HepG2 (cell line): ENCODE results near the gene SLC25A28. TPM values are rescaled to one million over a fixed set of nuclear protein-coding genes. Genes with fewer than 3 reads are reported as not detected.

ENCODE experiments used
- AGO2 ChIP-seq: fragments of 200-400 bp; formaldehyde crosslinking; optimal IDR thresholded peaks from 2 replicates; pipeline ENCODE3; 2017; ENCODE audit warnings: mild to moderate bottlenecking, low read depth, low read length, moderate library complexity
- ARHGAP35 ChIP-seq: sonication (generic); formaldehyde crosslinking; IDR thresholded peaks from 2 replicates; pipeline ENCODE4 v1.9.0; 2022; ENCODE audit warnings: mild to moderate bottlenecking, inconsistent platforms, moderate library complexity, missing genetic modification reagents, borderline replicate concordance
- ELF3 ChIP-seq: IDR thresholded peaks from 2 replicates; pipeline ENCODE4 v1.6.1; 2016; ENCODE audit warnings: missing genetic modification reagents, missing compliant biosample characterization
- ELF4 ChIP-seq: sonication (generic); formaldehyde crosslinking; IDR thresholded peaks from 2 replicates; pipeline ENCODE4 v1.5.0; 2020; ENCODE audit warnings: missing genetic modification reagents, mild to moderate bottlenecking, moderate library complexity, borderline replicate concordance
- KLF15 ChIP-seq: sonication (generic); formaldehyde crosslinking; IDR thresholded peaks from 2 replicates; pipeline ENCODE4 v1.8.1; 2023; ENCODE audit warnings: borderline replicate concordance, mild to moderate bottlenecking, inconsistent platforms, missing genetic modification reagents, mixed read lengths
- MEF2D ChIP-seq: sonication (generic); formaldehyde crosslinking; IDR thresholded peaks from 2 replicates; pipeline ENCODE4 v1.5.1; 2020; ENCODE audit warnings: mild to moderate bottlenecking, missing genetic modification reagents
- MIER3 ChIP-seq: IDR thresholded peaks from 2 replicates; pipeline ENCODE4 v1.6.1; 2016; ENCODE audit warnings: missing compliant biosample characterization, borderline replicate concordance
- MXD4 ChIP-seq: IDR thresholded peaks from 2 replicates; pipeline ENCODE4 v1.6.1; 2016; ENCODE audit warnings: mild to moderate bottlenecking, missing biosample characterization, missing genetic modification reagents
- NPAS2 ChIP-seq: sonication (generic); formaldehyde crosslinking; IDR thresholded peaks from 2 replicates; pipeline ENCODE4 v1.8.0; 2022; ENCODE audit warnings: mild to moderate bottlenecking, missing genetic modification reagents, borderline replicate concordance
- PAXIP1 ChIP-seq: sonication (generic); formaldehyde crosslinking; conservative IDR thresholded peaks from 2 replicates; pipeline ENCODE4 v1.4.0; 2020; ENCODE audit warnings: mild to moderate bottlenecking, missing genetic modification reagents, moderate library complexity
- PBX3 ChIP-seq: sonication (generic); formaldehyde crosslinking; IDR thresholded peaks from 2 replicates; pipeline ENCODE4 v1.8.1; 2023; ENCODE audit warnings: missing genetic modification reagents, inconsistent platforms, borderline replicate concordance
- PRPF4 ChIP-seq: fragments of 200-400 bp; formaldehyde crosslinking; IDR thresholded peaks from 2 replicates; pipeline ENCODE4 v1.6.1; 2016; ENCODE audit warnings: low read length, low read depth; ENCODE audit not compliant: poor library complexity, severe bottlenecking
- SMAD1 ChIP-seq: sonication (generic); formaldehyde crosslinking; IDR thresholded peaks from 2 replicates; pipeline ENCODE4 v1.4.0; 2020; ENCODE audit warnings: missing genetic modification reagents, low read depth, mild to moderate bottlenecking, borderline replicate concordance
- SP2 ChIP-seq: sonication (generic); formaldehyde crosslinking; IDR thresholded peaks from 2 replicates; pipeline ENCODE4 v1.5.1; 2020; ENCODE audit warnings: mild to moderate bottlenecking, missing genetic modification reagents
- ZGPAT ChIP-seq: IDR thresholded peaks from 2 replicates; pipeline ENCODE4 v1.6.1; 2016; ENCODE audit warnings: mild to moderate bottlenecking
- ZNF124 ChIP-seq: sonication (generic); formaldehyde crosslinking; IDR thresholded peaks from 2 replicates; pipeline ENCODE4 v1.4.0; 2020; ENCODE audit warnings: missing genetic modification reagents
- ZNF30 ChIP-seq: sonication (generic); formaldehyde crosslinking; IDR thresholded peaks from 2 replicates; pipeline ENCODE4 v1.5.0; 2020; ENCODE audit warnings: mild to moderate bottlenecking, missing genetic modification reagents
- ZNF329 ChIP-seq: sonication (generic); formaldehyde crosslinking; IDR thresholded peaks from 2 replicates; pipeline ENCODE4 v1.9.0; 2021; ENCODE audit warnings: low read depth, mild to moderate bottlenecking, missing genetic modification reagents
- ZNF598 ChIP-seq: sonication (generic); formaldehyde crosslinking; IDR thresholded peaks from 2 replicates; pipeline ENCODE4 v1.5.1; 2020; ENCODE audit warnings: mild to moderate bottlenecking, missing genetic modification reagents, borderline replicate concordance
- ZNF629 ChIP-seq: sonication (generic); formaldehyde crosslinking; conservative IDR thresholded peaks from 2 replicates; pipeline ENCODE4 v1.5.0; 2020; ENCODE audit warnings: missing genetic modification reagents
- ZNF674 ChIP-seq: sonication (generic); formaldehyde crosslinking; IDR thresholded peaks from 2 replicates; pipeline ENCODE4 v1.5.0; 2020; ENCODE audit warnings: low read depth, mild to moderate bottlenecking, missing genetic modification reagents
- ZSCAN12 ChIP-seq: sonication (generic); formaldehyde crosslinking; IDR thresholded peaks from 2 replicates; pipeline ENCODE4 v1.9.0; 2021; ENCODE audit warnings: mild to moderate bottlenecking, missing genetic modification reagents
- ZZZ3 ChIP-seq: sonication (generic); formaldehyde crosslinking; IDR thresholded peaks from 2 replicates; pipeline ENCODE4 v1.4.0; 2020; ENCODE audit warnings: missing genetic modification reagents, mild to moderate bottlenecking, borderline replicate concordance
- polyA plus RNA-seq, 8 experiments: library from polyadenylated mRNA; depleted of rRNA in 3 of 8; stranded (reverse) in 7 of 8; unstranded in 1 of 8; fragments of >200 nt; fragmentation: Illumina TruSeq in 4 of 8; extraction: Trizol in 4 of 8; gene quantifications; 2 replicates each; pipeline versions ENCODE4 v1.2.1 to v1.2.3, GENCODE V29; 2011 to 2016; ENCODE audit warnings: low read depth in 4 of 8, missing spikeins in 1 of 8, mixed read lengths in 1 of 8; ENCODE audit not compliant: insufficient read depth in 1 of 8
- total RNA-seq, 5 experiments: library from RNA; depleted of rRNA; stranded (reverse); fragments of >200 nt; fragmentation: Illumina TruSeq; extraction: Trizol; gene quantifications; 2 replicates each; pipeline ENCODE4 v1.2.3, GENCODE V29; 2016; ENCODE audit warnings: low read depth in 1 of 5

SLC25A28 gene
- total and polyA plus RNA-seq, 2 of the 13 experiments (the other 11 are each of a cell fraction or from before 2014, with no cell fraction given), result 15.2 to 41.0 TPM

- TF ChIP-seq ZNF629 (no peak), ZNF329 (0 out of 2 replicates have a peak, but pooled peaks have one; percentile 3), PBX3 (0 out of 2 replicates have a peak, but pooled peaks have one; percentile 14), ZGPAT (CRISPR knock-in tag) (peak; percentile 55), ZNF674 (CRISPR knock-in tag) (no peak), SP2 (CRISPR knock-in tag) (peak; percentile 93), PAXIP1 (CRISPR knock-in tag) (no peak), ZNF598 (0 out of 2 replicates have a peak, but pooled peaks have one; percentile 21), ZNF30 (0 out of 2 replicates have a peak, but pooled peaks have one; percentile 57), ZZZ3 (CRISPR knock-in tag) (peak; percentile 56; the same call in 1 of the 2 replicates), ZSCAN12 (CRISPR knock-in tag) (no peak), NPAS2 (CRISPR knock-in tag) (no peak), KLF15 (CRISPR knock-in tag) (no peak), ELF4 (CRISPR knock-in tag) (no peak), ZNF124 (CRISPR knock-in tag) (peak; percentile 49; the same call in 1 of the 2 replicates), SMAD1 (CRISPR knock-in tag) (peak; percentile 91), PRPF4 (no peak), MIER3 (CRISPR knock-in tag) (no peak), ARHGAP35 (CRISPR knock-in tag) (peak; percentile 57; the same call in 1 of the 2 replicates), MXD4 (CRISPR knock-in tag) (peak; percentile 70), AGO2 (peak; percentile 67), MEF2D (CRISPR knock-in tag) (peak; percentile 48; the same call in 1 of the 2 replicates), ELF3 (CRISPR knock-in tag) (0 out of 2 replicates have a peak, but pooled peaks have one; percentile 46)
Observed at GRCh38 chr10:99659031-99659867, 39.0 kb upstream of the SLC25A28 start, which contains the start of gene ENTPD7 (continued).
